ENCODE measurements around the gene PRKCB. TPM values are rescaled to one million over a fixed set of nuclear protein-coding genes. Genes with fewer than 3 reads are reported as not detected.

Gene PRKCB
- polyA plus RNA-seq, 1 experiment: not detected

DNA sequence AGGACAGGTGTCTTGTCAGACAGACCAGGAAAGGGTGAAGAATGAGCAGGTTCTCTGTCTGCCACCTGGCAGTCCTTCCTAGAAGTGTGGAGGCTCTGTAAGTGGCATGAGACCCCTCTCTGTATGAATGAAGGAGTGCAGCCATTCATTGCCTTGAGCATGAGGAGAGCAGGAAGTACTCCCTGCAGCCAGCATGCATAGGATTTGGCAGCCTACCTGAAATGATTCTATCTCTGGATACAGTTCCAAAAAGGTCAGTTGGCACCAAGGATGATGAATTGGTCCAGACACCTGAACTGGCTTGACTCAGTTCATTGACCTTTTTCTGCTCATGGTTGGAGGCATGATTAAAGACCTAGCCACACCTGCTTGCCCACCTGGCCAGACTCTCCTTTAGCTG is 163.0 kb downstream of the PRKCB start:
- H3K27me3 ChIP-seq (ENCODE audit: control insufficient read depth, insufficient read depth, low read length): no peaks in the 10 kb centered on the region
- ChIA-PET CTCF (interaction anchor here (1.0 kb wide), 1 partner anchor 11 kb away, joined by 3 read pairs; no protein-coding TSS in a partner anchor), POLR2A (no interaction called here)
- DNase-seq (ENCODE audit: low read depth, low spot score): no peak
- no peak overlapping the region for H3K27ac ChIP-seq (ENCODE audit: low read depth, low read length)
- TF ChIP-seq CTCF (IDR thresholded peaks at IDR 0.05; ENCODE audit: low read depth, low read length): no peak
- H3K9me3 ChIP-seq (ENCODE audit: control insufficient read depth, insufficient read depth, low read length): no peaks in the 10 kb centered on the region
- H3K4me3 ChIP-seq (ENCODE audit: low read depth, low read length): no peak overlapping the region

DNA sequence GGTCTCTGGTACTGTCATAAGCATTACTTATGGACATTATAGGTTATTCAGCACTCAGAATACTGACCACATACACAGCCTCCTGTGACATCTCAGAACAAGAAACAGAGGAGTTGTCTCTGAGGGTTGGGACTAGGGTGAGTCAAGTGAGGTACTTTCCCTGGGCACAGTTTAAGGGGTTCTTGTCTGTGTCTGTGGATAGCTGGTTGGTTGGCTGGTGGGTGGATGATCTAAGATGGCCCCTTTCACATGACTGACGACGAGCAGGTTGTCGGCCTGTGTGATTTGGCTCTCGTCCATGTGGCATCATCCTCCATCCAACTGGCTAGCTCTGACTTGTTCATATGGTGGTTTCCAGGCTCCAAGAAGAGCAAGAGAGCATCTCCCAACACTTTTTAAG is 163.9 kb downstream of the PRKCB start:
- Histone ChIP-seq H3K27me3 (ENCODE audit: control insufficient read depth, insufficient read depth, low read length) (no peaks in the 10 kb centered on the region), H3K9me3 (ENCODE audit: control insufficient read depth, insufficient read depth, low read length) (no peaks in the 10 kb centered on the region), H3K4me3 (ENCODE audit: low read depth, low read length) (no peak overlapping the region), H3K27ac (ENCODE audit: low read depth, low read length) (no peak overlapping the region)
- POLR2A ChIA-PET: no interaction called here
- CTCF ChIA-PET: interaction anchor here (1.0 kb wide), 1 partner anchor 11 kb away, joined by 3 read pairs; no protein-coding TSS in a partner anchor
- no peak for DNase-seq (ENCODE audit: low read depth, low spot score)
- no peak for TF ChIP-seq CTCF (IDR thresholded peaks at IDR 0.05; ENCODE audit: low read depth, low read length)

- CTCF ChIA-PET: interaction anchor here (0.6 to 1.3 kb wide), 2 partner anchors 9 to 1228 kb away, joined by 3 to 8 read pairs; no protein-coding TSS in a partner anchor
- no peak for TF ChIP-seq CTCF (IDR thresholded peaks at IDR 0.05; ENCODE audit: low read depth, low read length)
- H3K27ac ChIP-seq (ENCODE audit: low read depth, low read length): no peak overlapping the region
- no peaks in the 10 kb centered on the region for H3K9me3 ChIP-seq (ENCODE audit: control insufficient read depth, insufficient read depth, low read length)
- POLR2A ChIA-PET: no interaction called here
- DNase-seq (ENCODE audit: low read depth, low spot score): no peak
- H3K27me3 ChIP-seq (ENCODE audit: control insufficient read depth, insufficient read depth, low read length): no peaks in the 10 kb centered on the region
- no peak overlapping the region for H3K4me3 ChIP-seq (ENCODE audit: low read depth, low read length)
These were observed 165.9 kb downstream of the PRKCB start for GRCh38 chr16:24001710-24002109.

GRCh38 chr16:24002619-24003018 is 166.8 kb downstream of the PRKCB start:
- H3K4me3 ChIP-seq (ENCODE audit: low read depth, low read length): no peak overlapping the region
- ChIA-PET CTCF (no interaction called here), POLR2A (no interaction called here)
- H3K27ac ChIP-seq (ENCODE audit: low read depth, low read length): no peak overlapping the region
- H3K9me3 ChIP-seq (ENCODE audit: control insufficient read depth, insufficient read depth, low read length): no peaks in the 10 kb centered on the region
- H3K27me3 ChIP-seq (ENCODE audit: control insufficient read depth, insufficient read depth, low read length): no peaks in the 10 kb centered on the region
- no peak for DNase-seq (ENCODE audit: low read depth, low spot score)
- no peak for TF ChIP-seq CTCF (IDR thresholded peaks at IDR 0.05; ENCODE audit: low read depth, low read length)

- DNase-seq (ENCODE audit: low read depth, low spot score): no peak
- CTCF ChIA-PET: interaction anchor here (1.1 kb wide), 1 partner anchor 205 kb away, joined by 4 read pairs; no protein-coding TSS in a partner anchor
- POLR2A ChIA-PET: no interaction called here
- no peaks in the 10 kb centered on the region for H3K9me3 ChIP-seq (ENCODE audit: control insufficient read depth, insufficient read depth, low read length)
- H3K27ac ChIP-seq (ENCODE audit: low read depth, low read length): no peak overlapping the region
- no peak for TF ChIP-seq CTCF (IDR thresholded peaks at IDR 0.05; ENCODE audit: low read depth, low read length)
- no peaks in the 10 kb centered on the region for H3K27me3 ChIP-seq (ENCODE audit: control insufficient read depth, insufficient read depth, low read length)
- H3K4me3 ChIP-seq (ENCODE audit: low read depth, low read length): no peak overlapping the region
These were observed 169.8 kb downstream of the PRKCB start for GRCh38 chr16:24005577-24005976.

Measured in AG04450 (cell line).